HFF-Myc (cell line): Measurements from ENCODE around the gene TBC1D7.

Experiments
- DNase-seq: peaks from one replicate; pipeline ENCODE4 v3.0.0-alpha.2; 2011; ENCODE audit warnings: low read depth; ENCODE audit errors: extremely low read depth
- H3K4me3 ChIP-seq: replicated peaks from 2 replicates; pipeline ENCODE4 v1.5.1; 2011; ENCODE audit warnings: low read depth, mild to moderate bottlenecking, control low read depth, low read length
- TF ChIP-seq, protein P1 (sequence below): IDR thresholded peaks from 2 replicates; pipeline ENCODE4 v1.5.1; 2012; ENCODE audit warnings: mild to moderate bottlenecking, low read depth, low read length, control low read depth; ENCODE audit errors: missing control alignments

Gene TBC1D7

DNA sequence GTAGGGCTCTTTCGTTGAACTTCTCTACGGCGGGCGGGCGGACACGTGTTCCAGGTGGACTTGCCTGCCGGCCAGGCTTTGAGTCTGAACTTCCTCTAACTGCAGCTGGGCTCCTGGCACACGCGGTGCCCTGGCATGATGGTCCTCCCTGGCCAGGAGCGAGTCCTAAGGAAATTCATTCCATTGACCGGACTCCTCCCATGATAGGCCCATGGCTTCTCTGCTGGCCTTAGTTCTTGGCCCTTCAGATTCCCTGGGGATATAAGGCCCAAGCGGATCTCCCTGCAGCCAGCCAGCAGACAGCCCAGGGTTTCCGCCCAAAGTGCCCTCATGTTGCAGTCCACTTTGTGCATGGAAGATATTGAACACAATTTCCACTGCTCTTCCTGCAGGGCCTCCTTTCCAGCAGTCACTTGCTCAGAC, 39.4 kb downstream of the TBC1D7 start:
- TF ChIP-seq, protein P1, sequence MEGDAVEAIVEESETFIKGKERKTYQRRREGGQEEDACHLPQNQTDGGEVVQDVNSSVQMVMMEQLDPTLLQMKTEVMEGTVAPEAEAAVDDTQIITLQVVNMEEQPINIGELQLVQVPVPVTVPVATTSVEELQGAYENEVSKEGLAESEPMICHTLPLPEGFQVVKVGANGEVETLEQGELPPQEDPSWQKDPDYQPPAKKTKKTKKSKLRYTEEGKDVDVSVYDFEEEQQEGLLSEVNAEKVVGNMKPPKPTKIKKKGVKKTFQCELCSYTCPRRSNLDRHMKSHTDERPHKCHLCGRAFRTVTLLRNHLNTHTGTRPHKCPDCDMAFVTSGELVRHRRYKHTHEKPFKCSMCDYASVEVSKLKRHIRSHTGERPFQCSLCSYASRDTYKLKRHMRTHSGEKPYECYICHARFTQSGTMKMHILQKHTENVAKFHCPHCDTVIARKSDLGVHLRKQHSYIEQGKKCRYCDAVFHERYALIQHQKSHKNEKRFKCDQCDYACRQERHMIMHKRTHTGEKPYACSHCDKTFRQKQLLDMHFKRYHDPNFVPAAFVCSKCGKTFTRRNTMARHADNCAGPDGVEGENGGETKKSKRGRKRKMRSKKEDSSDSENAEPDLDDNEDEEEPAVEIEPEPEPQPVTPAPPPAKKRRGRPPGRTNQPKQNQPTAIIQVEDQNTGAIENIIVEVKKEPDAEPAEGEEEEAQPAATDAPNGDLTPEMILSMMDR = no peak

DNA sequence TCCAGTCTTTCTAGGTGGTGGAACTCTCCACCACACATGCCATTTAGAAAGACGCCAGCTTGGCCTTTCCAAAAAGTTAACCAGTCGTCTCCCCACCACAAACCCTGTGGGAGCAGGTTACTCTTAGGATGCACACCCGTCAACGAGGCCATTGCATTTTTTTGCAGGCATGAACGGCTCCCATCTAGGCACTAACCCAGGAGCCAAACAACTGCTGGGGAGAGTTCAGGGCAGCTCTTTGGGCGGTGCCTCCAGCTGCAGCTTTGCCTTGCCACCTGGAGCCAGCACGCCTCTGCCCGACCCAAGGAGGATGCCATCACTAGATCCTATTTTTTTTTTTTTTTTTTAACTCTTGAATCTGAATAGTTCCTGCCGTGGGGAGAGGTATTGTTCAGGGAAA, 39.9 kb downstream of the TBC1D7 start:
- DNase-seq = no peak
- TF ChIP-seq, protein P1 = no peak
- no peak overlapping the region for H3K4me3 ChIP-seq

More for the DNA sequence above, 39.4 kb downstream of the TBC1D7 start:
- DNase-seq = no peak
- no peak overlapping the region for H3K4me3 ChIP-seq

DNA sequence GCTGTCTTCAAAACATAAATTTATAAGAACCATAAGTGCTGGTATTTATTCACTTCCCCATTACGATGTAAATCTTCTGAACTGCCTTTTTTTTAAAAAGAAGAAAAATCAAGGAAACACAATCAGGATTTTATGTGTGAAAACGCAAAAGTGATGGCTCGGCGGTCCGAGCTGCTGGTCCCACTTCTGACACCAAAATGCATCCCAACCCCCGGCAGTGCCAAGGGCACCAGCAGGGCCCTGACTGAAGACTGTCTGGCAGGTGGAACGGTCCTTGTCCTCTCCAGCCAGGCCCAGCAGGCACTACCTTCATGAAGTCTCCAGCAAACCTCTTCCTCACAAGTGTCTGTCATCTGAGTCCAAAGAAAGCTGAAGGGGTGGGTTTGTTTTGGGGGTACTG, 41.2 kb downstream of the TBC1D7 start:
- no peak overlapping the region for H3K4me3 ChIP-seq
- TF ChIP-seq, protein P1 = no peak
- DNase-seq = no peak

DNA sequence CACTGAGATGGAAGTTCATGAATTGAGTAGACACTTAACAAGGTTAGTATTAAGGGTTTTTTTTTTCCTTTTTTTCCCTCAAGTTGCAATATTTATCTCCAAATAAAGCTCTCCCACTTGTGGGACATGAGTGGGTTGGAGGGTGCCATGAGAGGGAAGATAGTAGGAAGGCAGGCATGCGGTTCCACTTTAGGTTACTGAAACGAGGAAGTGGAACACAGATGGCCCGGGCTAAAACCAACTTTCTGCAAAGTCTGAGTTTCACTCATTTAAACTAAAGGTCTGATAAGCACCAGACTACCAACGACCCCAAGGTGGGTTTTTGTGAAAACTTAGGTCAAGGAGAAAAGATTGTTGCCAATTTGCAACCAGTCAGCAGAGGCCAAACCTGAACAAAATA, 42.2 kb downstream of the TBC1D7 start:
- no peak overlapping the region for H3K4me3 ChIP-seq
- TF ChIP-seq, protein P1 = no peak
- DNase-seq = no peak

DNA sequence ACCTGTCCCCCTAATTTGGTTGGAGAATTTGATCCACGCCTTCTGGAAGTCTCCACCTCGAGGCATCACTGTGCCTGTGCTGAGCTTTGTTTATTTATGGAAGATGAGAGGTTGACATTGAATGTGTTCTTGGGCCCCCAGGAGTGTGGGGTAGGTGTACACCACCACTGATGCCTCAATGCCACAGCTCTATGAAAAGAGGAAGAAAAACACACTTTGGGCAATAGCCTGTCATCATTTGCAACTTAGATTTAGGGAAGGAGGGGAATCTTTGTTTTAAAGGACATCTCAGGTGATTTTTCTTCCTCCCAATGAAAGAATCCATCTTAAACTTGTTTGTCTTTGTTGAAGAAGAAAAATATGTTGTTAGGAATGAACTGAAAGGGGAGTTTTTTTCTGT, 42.6 kb downstream of the TBC1D7 start:
- no peak for DNase-seq
- TF ChIP-seq, protein P1 = no peak
- H3K4me3 ChIP-seq = no peak overlapping the region

DNA sequence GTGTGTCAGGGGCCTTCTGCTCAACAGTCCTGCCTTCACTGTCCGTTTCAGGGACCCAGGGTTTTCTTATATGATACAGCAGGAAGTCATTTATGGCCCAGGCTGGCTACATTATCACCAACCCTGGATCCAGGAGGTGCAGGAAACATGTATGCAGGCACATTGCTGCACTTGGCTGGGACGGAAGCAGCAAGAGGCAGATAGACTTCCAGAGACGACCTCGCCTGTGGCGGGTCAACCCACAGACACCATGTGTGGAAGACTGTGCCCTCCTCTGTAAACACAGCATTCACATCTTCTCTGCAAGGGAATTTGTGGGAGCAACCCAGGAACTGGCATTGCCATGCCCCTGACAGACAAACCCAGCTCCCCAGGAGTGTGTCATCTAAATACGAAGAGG, 43.7 kb downstream of the TBC1D7 start:
- TF ChIP-seq, protein P1 = no peak
- DNase-seq = no peak
- H3K4me3 ChIP-seq = no peak overlapping the region

DNA sequence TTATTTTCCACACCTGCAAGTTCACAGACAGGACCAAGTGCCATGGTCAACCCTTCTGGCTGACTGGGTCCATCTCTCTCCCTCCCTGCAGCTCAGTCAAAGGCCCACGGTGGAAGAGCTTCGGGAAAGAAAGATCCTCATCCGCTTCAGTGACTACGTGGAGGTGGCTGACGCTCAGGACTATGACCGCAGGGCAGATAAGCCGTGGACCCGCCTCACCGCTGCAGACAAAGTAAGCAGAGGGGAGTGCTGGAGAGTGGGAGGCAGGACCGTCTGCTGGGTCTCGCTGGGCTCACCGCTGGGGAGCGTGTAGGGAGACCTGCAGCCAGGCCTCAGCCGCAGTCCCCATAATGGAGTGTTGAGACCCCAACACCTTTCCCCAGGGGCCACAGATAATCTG, 45.0 kb downstream of the TBC1D7 start:
- TF ChIP-seq, protein P1 = no peak
- no peak for DNase-seq
- H3K4me3 ChIP-seq = no peak overlapping the region
